Liver (tissue), 9 donors: ENCODE measurements around the gene VAC14. TPM values are rescaled to one million over a fixed set of nuclear protein-coding genes. Genes with fewer than 3 reads are reported as not detected.

Experiments used
- DNase-seq: peaks from one replicate; pipeline ENCODE4 v3.0.0-alpha.2; 2017; ENCODE audit warnings: low spot score
- H3K27ac ChIP-seq, 2 donors: one replicate each; pipeline ENCODE4 v1.7.0; 2013; ENCODE audit warnings: inconsistent platforms in 2 of 2, low read length in 2 of 2, control low read depth in 1 of 2, low read depth in 1 of 2, mild to moderate bottlenecking in 1 of 2
- H3K27me3 ChIP-seq, 4 donors: one replicate each; pipeline versions ENCODE4 v1.6.1 to v1.7.0; 2013; ENCODE audit warnings: low read length in 3 of 4, inconsistent platforms in 1 of 4, mild to moderate bottlenecking in 1 of 4, moderate library complexity in 1 of 4; ENCODE audit not compliant: control insufficient read depth in 4 of 4, insufficient read depth in 4 of 4
- H3K36me3 ChIP-seq, 4 donors: one replicate each; pipeline versions ENCODE4 v1.6.1 to v1.7.0; 2013; ENCODE audit warnings: low read length in 3 of 4, mild to moderate bottlenecking in 3 of 4, low read depth in 1 of 4, moderate library complexity in 1 of 4; ENCODE audit not compliant: control insufficient read depth in 4 of 4, insufficient read depth in 3 of 4
- H3K4me1 ChIP-seq, 4 donors: one replicate each; pipeline versions ENCODE4 v1.6.1 to v1.7.0; 2013; ENCODE audit warnings: low read length in 3 of 4, mild to moderate bottlenecking in 3 of 4, moderate library complexity in 1 of 4; ENCODE audit not compliant: control insufficient read depth in 4 of 4, insufficient read depth in 4 of 4
- H3K4me3 ChIP-seq, 3 donors: one replicate each; pipeline versions ENCODE4 v1.6.1 to v1.7.0; 2013; ENCODE audit warnings: low read length in 3 of 3, control low read depth in 1 of 3, low read depth in 1 of 3, mild to moderate bottlenecking in 1 of 3
- H3K9ac ChIP-seq, 2 donors: one replicate each; pipeline ENCODE4 v1.7.0; 2013; ENCODE audit warnings: low read length in 2 of 2, mild to moderate bottlenecking in 2 of 2, moderate library complexity in 2 of 2, control low read depth in 1 of 2, low read depth in 1 of 2
- H3K9me3 ChIP-seq, 4 donors: one replicate each; pipeline versions ENCODE4 v1.6.1 to v1.7.0; 2013; ENCODE audit warnings: low read length in 3 of 4; ENCODE audit not compliant: control insufficient read depth in 4 of 4
- EGR1 ChIP-seq, 2 donors: IDR thresholded peaks; 2 replicates each; pipeline ENCODE4 v1.6.1; 2016 to 2018; ENCODE audit warnings: antibody characterized with exemption in 2 of 2, low read depth in 2 of 2
- FOXA1 ChIP-seq: IDR thresholded peaks from 2 replicates; pipeline ENCODE4 v1.6.1; 2016; ENCODE audit warnings: antibody characterized with exemption
- FOXA2 ChIP-seq: IDR thresholded peaks from 2 replicates; pipeline ENCODE4 v1.6.1; 2016; ENCODE audit warnings: antibody characterized with exemption
- HNF4G ChIP-seq: IDR thresholded peaks from 2 replicates; pipeline ENCODE4 v1.6.1; 2016; ENCODE audit warnings: antibody characterized with exemption
- JUND ChIP-seq, 2 donors: IDR thresholded peaks; 2 replicates each; pipeline ENCODE4 v1.6.1; 2016; ENCODE audit warnings: antibody characterized with exemption in 2 of 2
- NR2F2 ChIP-seq: IDR thresholded peaks from 2 replicates; pipeline ENCODE4 v1.6.1; 2016; ENCODE audit warnings: antibody characterized with exemption
- RAD21 ChIP-seq, 2 donors: IDR thresholded peaks; 2 replicates each; pipeline ENCODE4 v1.6.1; 2016; ENCODE audit warnings: antibody characterized with exemption in 2 of 2, mild to moderate bottlenecking in 2 of 2
- SP1 ChIP-seq: IDR thresholded peaks from 2 replicates; pipeline ENCODE4 v1.6.1; 2018; ENCODE audit warnings: antibody characterized with exemption, mild to moderate bottlenecking
- TAF1 ChIP-seq: conservative IDR thresholded peaks from 2 replicates; pipeline ENCODE4 v1.6.1; 2016; ENCODE audit warnings: antibody characterized with exemption, mild to moderate bottlenecking
- YY1 ChIP-seq: IDR thresholded peaks from 2 replicates; pipeline ENCODE4 v1.6.1; 2016; ENCODE audit warnings: antibody characterized with exemption, mild to moderate bottlenecking
- WGBS: extraction: QIAGEN DNeasy Blood & Tissue Kit; methylation state at CpG from one replicate; pipeline ENCODE4 v1.1.7; 2013; 5-methylcytosine and 5-hydroxymethylcytosine counted together
- polyA plus RNA-seq, 2 donors: library from polyadenylated mRNA; stranded (reverse) in 1 of 2; unstranded in 1 of 2; fragments of 200-250 nt in 1 of 2; fragments of >200 nt in 1 of 2; fragmentation: Nextera tagmentation in 1 of 2; extraction: Ambion mirVana in 1 of 2; gene quantifications; one replicate each; pipeline versions ENCODE4 v1.2.1 to v1.2.3, GENCODE V29; 2013 to 2015
- total RNA-seq, 2 donors: library from RNA; depleted of rRNA; stranded (reverse); fragments of >200 nt; gene quantifications; one replicate each; pipeline ENCODE4 v1.2.3, GENCODE V29; 2014
- TF ChIP-seq, protein P1 (sequence below): IDR thresholded peaks from 2 replicates; pipeline ENCODE4 v1.6.1; 2016; ENCODE audit warnings: antibody characterized with exemption, mild to moderate bottlenecking
- TF ChIP-seq, protein P2 (sequence below): IDR thresholded peaks from 2 replicates; pipeline ENCODE4 v1.6.1; 2016; ENCODE audit warnings: antibody characterized with exemption
- TF ChIP-seq, protein P3 (sequence below): IDR thresholded peaks from 2 replicates; pipeline ENCODE4 v1.6.1; 2016; ENCODE audit warnings: antibody characterized with exemption
- TF ChIP-seq, protein P4 (sequence below): fragments of 150-350 bp; IDR thresholded peaks from 2 replicates; pipeline ENCODE4 v1.5.1; 2017; ENCODE audit warnings: improper control_type of control experiment, low read depth, low read length; ENCODE audit not compliant: missing input control
- TF ChIP-seq, protein P5 (sequence below): IDR thresholded peaks from 2 replicates; pipeline ENCODE4 v1.6.1; 2016; ENCODE audit warnings: antibody characterized with exemption
- donor health status: healthy.
- donor health status: healthy.
- donor health status: healthy.
- donor health status: healthy.
- donor health status: healthy.

VAC14 gene
- total and polyA plus RNA-seq, 4 donors: 16.7 to 29.8 (median 20.5) TPM

DNA sequence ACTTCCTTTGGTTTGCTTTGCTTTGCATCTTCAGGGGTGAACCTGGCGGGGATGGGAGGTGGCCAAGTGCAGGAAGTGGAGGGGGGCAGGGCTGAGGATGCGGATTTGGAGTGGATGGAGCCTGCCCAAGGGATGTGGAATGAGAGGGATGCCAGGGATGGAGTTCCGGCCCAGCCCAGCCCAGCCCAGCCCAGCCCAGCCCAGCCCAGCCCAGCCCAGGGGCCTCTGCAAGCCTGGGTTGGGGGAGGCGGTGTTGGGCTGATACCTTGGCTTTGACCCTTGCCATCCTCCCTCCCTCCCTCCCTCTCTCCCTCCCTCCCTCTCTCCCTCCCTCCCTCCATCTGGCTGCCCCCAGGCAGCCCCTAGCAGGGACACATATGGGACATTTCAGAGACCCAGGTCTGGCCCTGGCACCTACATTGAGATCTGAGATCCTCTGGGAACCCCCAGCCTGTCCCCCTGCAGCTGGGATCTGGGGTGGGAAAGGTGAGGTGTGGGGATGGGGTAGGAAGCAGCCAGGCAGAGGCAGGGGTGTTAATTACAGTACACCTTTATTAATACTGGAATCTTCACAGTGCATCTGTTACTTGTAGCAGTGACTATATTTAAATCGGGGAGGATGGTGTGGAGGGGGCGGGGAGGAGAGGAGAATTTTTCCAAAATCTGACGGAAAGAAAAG, 140.1 kb downstream of the VAC14 start:
- WGBS: 40% methylated on average over 7 of the region's 7 CpGs
- Histone ChIP-seq H3K36me3 (peaks cover 17 to 28% (median 22%) of the 10 kb centered on the region in 4 donors), H3K4me3 (no peak overlapping the region), H3K27ac (no peak overlapping the region), H3K4me1 (no peaks in the 10 kb centered on the region), H3K9me3 (no peaks in the 10 kb centered on the region), H3K9ac (no peak overlapping the region), H3K27me3 (no peaks in the 10 kb centered on the region)
- DNase-seq: no peak
- no peak for TF ChIP-seq EGR1 (IDR thresholded peaks at IDR 0.05; ENCODE audit: low read depth in 2 of 2)
- no peak for TF ChIP-seq FOXA1
- TF ChIP-seq, protein P1, sequence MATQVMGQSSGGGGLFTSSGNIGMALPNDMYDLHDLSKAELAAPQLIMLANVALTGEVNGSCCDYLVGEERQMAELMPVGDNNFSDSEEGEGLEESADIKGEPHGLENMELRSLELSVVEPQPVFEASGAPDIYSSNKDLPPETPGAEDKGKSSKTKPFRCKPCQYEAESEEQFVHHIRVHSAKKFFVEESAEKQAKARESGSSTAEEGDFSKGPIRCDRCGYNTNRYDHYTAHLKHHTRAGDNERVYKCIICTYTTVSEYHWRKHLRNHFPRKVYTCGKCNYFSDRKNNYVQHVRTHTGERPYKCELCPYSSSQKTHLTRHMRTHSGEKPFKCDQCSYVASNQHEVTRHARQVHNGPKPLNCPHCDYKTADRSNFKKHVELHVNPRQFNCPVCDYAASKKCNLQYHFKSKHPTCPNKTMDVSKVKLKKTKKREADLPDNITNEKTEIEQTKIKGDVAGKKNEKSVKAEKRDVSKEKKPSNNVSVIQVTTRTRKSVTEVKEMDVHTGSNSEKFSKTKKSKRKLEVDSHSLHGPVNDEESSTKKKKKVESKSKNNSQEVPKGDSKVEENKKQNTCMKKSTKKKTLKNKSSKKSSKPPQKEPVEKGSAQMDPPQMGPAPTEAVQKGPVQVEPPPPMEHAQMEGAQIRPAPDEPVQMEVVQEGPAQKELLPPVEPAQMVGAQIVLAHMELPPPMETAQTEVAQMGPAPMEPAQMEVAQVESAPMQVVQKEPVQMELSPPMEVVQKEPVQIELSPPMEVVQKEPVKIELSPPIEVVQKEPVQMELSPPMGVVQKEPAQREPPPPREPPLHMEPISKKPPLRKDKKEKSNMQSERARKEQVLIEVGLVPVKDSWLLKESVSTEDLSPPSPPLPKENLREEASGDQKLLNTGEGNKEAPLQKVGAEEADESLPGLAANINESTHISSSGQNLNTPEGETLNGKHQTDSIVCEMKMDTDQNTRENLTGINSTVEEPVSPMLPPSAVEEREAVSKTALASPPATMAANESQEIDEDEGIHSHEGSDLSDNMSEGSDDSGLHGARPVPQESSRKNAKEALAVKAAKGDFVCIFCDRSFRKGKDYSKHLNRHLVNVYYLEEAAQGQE: no peak
- no peak for TF ChIP-seq SP1
- TF ChIP-seq, protein P2, sequence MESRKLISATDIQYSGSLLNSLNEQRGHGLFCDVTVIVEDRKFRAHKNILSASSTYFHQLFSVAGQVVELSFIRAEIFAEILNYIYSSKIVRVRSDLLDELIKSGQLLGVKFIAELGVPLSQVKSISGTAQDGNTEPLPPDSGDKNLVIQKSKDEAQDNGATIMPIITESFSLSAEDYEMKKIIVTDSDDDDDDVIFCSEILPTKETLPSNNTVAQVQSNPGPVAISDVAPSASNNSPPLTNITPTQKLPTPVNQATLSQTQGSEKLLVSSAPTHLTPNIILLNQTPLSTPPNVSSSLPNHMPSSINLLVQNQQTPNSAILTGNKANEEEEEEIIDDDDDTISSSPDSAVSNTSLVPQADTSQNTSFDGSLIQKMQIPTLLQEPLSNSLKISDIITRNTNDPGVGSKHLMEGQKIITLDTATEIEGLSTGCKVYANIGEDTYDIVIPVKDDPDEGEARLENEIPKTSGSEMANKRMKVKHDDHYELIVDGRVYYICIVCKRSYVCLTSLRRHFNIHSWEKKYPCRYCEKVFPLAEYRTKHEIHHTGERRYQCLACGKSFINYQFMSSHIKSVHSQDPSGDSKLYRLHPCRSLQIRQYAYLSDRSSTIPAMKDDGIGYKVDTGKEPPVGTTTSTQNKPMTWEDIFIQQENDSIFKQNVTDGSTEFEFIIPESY: no peak
- TF ChIP-seq HNF4G: no peak
- no peak for TF ChIP-seq JUND (IDR thresholded peaks at IDR 0.05)
- TF ChIP-seq, protein P3, sequence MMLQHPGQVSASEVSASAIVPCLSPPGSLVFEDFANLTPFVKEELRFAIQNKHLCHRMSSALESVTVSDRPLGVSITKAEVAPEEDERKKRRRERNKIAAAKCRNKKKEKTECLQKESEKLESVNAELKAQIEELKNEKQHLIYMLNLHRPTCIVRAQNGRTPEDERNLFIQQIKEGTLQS: no peak
- TF ChIP-seq RAD21 (IDR thresholded peaks at IDR 0.05): no peak
- TF ChIP-seq FOXA2: no peak

DNA sequence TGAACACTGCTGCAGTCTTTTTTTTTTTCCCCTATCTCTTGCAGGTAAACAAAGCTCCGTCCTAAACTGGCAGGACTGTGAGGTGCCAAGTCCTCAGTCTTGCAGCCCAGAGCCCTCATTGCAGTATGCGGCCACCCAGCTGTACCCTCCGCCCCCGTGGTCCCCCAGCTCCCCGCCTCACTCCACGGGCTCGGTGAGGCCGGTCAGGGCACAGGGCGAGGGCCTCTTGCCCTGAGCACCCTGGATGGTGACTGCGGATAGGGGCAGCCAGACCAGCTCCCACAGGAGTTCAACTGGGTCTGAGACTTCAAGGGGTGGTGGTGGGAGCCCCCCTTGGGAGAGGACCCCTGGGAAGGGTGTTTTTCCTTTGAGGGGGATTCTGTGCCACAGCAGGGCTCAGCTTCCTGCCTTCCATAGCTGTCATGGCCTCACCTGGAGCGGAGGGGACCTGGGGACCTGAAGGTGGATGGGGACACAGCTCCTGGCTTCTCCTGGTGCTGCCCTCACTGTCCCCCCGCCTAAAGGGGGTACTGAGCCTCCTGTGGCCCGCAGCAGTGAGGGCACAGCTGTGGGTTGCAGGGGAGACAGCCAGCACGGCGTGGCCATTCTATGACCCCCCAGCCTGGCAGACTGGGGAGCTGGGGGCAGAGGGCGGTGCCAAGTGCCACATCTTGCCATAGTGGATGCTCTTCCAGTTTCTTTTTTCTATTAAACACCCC, 140.8 kb downstream of the VAC14 start:
- Histone ChIP-seq H3K9me3 (no peaks in the 10 kb centered on the region), H3K4me3 (no peak overlapping the region), H3K9ac (no peak overlapping the region), H3K4me1 (no peaks in the 10 kb centered on the region), H3K27me3 (no peaks in the 10 kb centered on the region), H3K36me3 (peaks cover 11 to 21% (median 16%) of the 10 kb centered on the region in 4 donors), H3K27ac (no peak overlapping the region)
- 76% methylated on average over 16 of the region's 16 CpGs for WGBS
- DNase-seq: no peak
- no peak for TF ChIP-seq TAF1
- no peak for TF ChIP-seq SP1
- TF ChIP-seq, protein P4, sequence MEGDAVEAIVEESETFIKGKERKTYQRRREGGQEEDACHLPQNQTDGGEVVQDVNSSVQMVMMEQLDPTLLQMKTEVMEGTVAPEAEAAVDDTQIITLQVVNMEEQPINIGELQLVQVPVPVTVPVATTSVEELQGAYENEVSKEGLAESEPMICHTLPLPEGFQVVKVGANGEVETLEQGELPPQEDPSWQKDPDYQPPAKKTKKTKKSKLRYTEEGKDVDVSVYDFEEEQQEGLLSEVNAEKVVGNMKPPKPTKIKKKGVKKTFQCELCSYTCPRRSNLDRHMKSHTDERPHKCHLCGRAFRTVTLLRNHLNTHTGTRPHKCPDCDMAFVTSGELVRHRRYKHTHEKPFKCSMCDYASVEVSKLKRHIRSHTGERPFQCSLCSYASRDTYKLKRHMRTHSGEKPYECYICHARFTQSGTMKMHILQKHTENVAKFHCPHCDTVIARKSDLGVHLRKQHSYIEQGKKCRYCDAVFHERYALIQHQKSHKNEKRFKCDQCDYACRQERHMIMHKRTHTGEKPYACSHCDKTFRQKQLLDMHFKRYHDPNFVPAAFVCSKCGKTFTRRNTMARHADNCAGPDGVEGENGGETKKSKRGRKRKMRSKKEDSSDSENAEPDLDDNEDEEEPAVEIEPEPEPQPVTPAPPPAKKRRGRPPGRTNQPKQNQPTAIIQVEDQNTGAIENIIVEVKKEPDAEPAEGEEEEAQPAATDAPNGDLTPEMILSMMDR: no peak
- TF ChIP-seq, protein P1: no peak
- TF ChIP-seq, protein P5, sequence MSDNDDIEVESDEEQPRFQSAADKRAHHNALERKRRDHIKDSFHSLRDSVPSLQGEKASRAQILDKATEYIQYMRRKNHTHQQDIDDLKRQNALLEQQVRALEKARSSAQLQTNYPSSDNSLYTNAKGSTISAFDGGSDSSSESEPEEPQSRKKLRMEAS: no peak
- no peak for TF ChIP-seq NR2F2
- TF ChIP-seq, protein P2: no peak
- no peak for TF ChIP-seq FOXA1
- no peak for TF ChIP-seq YY1
- TF ChIP-seq HNF4G: no peak
- TF ChIP-seq FOXA2: no peak
- TF ChIP-seq, protein P3: no peak
- no peak for TF ChIP-seq RAD21 (IDR thresholded peaks at IDR 0.05)
- no peak for TF ChIP-seq EGR1 (IDR thresholded peaks at IDR 0.05; ENCODE audit: low read depth in 2 of 2)
